VCaP (cell line): ENCODE results near the gene BSND.

Experiments
- H3K27ac ChIP-seq: fragments of 450-650 bp; 2 replicates; pipeline ENCODE4 v1.5.1; 2017
- CTCF ChIP-seq: fragments of 450-650 bp; conservative IDR thresholded peaks from 2 replicates; pipeline ENCODE4 v1.5.1; 2017; ENCODE audit warnings: mild to moderate bottlenecking, moderate library complexity

The BSND gene

GRCh38 chr1:55033265-55033614 lies 34.5 kb downstream of the BSND start:
- no peak for TF ChIP-seq CTCF
- H3K27ac ChIP-seq, result no peak overlapping the region

GRCh38 chr1:55034476-55035133 lies 35.9 kb downstream of the BSND start:
- TF ChIP-seq CTCF, result no peak
- no peak overlapping the region for H3K27ac ChIP-seq

- H3K27ac ChIP-seq, result no peak overlapping the region
- no peak for TF ChIP-seq CTCF
Measured at GRCh38 chr1:55035904-55036303, 37.2 kb downstream of the BSND start.

- no peak overlapping the region for H3K27ac ChIP-seq
- TF ChIP-seq CTCF, result no peak
Measured at GRCh38 chr1:55037733-55038551, 39.2 kb downstream of the BSND start.

GRCh38 chr1:55038552-55038838 lies 39.8 kb downstream of the BSND start:
- H3K27ac ChIP-seq, result no peak overlapping the region
- no peak for TF ChIP-seq CTCF

GRCh38 chr1:55038974-55039341 lies 40.2 kb downstream of the BSND start:
- H3K27ac ChIP-seq, result no peak overlapping the region
- TF ChIP-seq CTCF, result no peak

- no peak within 1 kb of the TSS for H3K27ac ChIP-seq
- TF ChIP-seq CTCF, result no peak
Measured at GRCh38 chr1:55039342-55040082, 40.8 kb downstream of the BSND start, which contains the start of gene PCSK9. PCSK9 (plus strand) TSS chr1:55039548; CDS start chr1:55039838, 290 bp downstream.
